Fibroblast of gingiva (primary cell): ENCODE data around the gene ENAH.

Experiments
- DNase-seq: peaks from one replicate; pipeline ENCODE4 v3.0.0-alpha.2; 2011; ENCODE audit warnings: low read depth

The ENAH gene

GRCh38 chr1:225471453-225472301 is 181.2 kb downstream of the ENAH start:
- no peak for DNase-seq

GRCh38 chr1:225471109-225471452 is 181.8 kb downstream of the ENAH start:
- no peak for DNase-seq

GRCh38 chr1:225470211-225471108 is 182.5 kb downstream of the ENAH start:
- no peak for DNase-seq

GRCh38 chr1:225469051-225469450 is 183.9 kb downstream of the ENAH start:
- no peak for DNase-seq

- no peak for DNase-seq
Observed at GRCh38 chr1:225468270-225469020, 184.5 kb downstream of the ENAH start.

- no peak for DNase-seq
Observed at GRCh38 chr1:225467193-225468020, 185.5 kb downstream of the ENAH start.

GRCh38 chr1:225466848-225467192 is 186.1 kb downstream of the ENAH start:
- no peak for DNase-seq

- DNase-seq: no peak
Observed at GRCh38 chr1:225465793-225466517, 187.0 kb downstream of the ENAH start.

- no peak for DNase-seq
Observed at GRCh38 chr1:225464851-225465792, 187.8 kb downstream of the ENAH start.

GRCh38 chr1:225462714-225463574 is 190.0 kb downstream of the ENAH start:
- no peak for DNase-seq

GRCh38 chr1:225462429-225462713 is 190.6 kb downstream of the ENAH start:
- DNase-seq: no peak

GRCh38 chr1:225461533-225462428 is 191.1 kb downstream of the ENAH start:
- DNase-seq: peak; percentile 19

- no peak for DNase-seq
Observed at GRCh38 chr1:225460737-225461532, 192.0 kb downstream of the ENAH start.

GRCh38 chr1:225460021-225460736 is 192.7 kb downstream of the ENAH start:
- DNase-seq: no peak

GRCh38 chr1:225458222-225458631 is 194.7 kb downstream of the ENAH start:
- DNase-seq: no peak

- peak; percentile 36 for DNase-seq
Observed at GRCh38 chr1:225454733-225455132, 198.2 kb downstream of the ENAH start.
